ENCODE data around the gene FOXP1. TPM values are rescaled to one million over a fixed set of nuclear protein-coding genes. Genes with fewer than 3 reads are reported as not detected.

Gene FOXP1
- total RNA-seq, 1 experiment from 2014 or later: 75.3 TPM

- no peaks in the 10 kb centered on the region for H3K27me3 ChIP-seq (ENCODE audit: insufficient read depth, low read length)
- H3K14ac ChIP-seq (ENCODE audit: insufficient read depth, low read length): no peak overlapping the region
- H3K18ac ChIP-seq (ENCODE audit: insufficient read length, low read depth, low read length): no peak overlapping the region
- H2AFZ ChIP-seq (ENCODE audit: low read length): no peak overlapping the region
- H3K4me1 ChIP-seq (ENCODE audit: insufficient read depth, low read length): no peaks in the 10 kb centered on the region; the same call in 1 of the 2 replicates
- no peaks in the 10 kb centered on the region for H3K9me3 ChIP-seq (ENCODE audit: control insufficient read depth, low read depth, low read length)
- no peak overlapping the region for H4K8ac ChIP-seq (replicated peaks; ENCODE audit: insufficient read length, low read depth, low read length)
- no peak overlapping the region for H2BK5ac ChIP-seq (ENCODE audit: insufficient read length, low read length)
- H2BK20ac ChIP-seq (ENCODE audit: low read depth, low read length, poor library complexity, severe bottlenecking): no peak overlapping the region
- no peak overlapping the region for H3K4ac ChIP-seq (ENCODE audit: low read depth, low read length)
- no peak overlapping the region for H2BK120ac ChIP-seq (ENCODE audit: low read depth, low read length, poor library complexity, severe bottlenecking)
- no peaks in the 10 kb centered on the region for H3K36me3 Mint-ChIP-seq (ENCODE audit: insufficient read depth in 1 of 3, low read depth in 3 of 3)
- no peak overlapping the region for H2BK12ac ChIP-seq (ENCODE audit: insufficient read length, low read depth, low read length)
- no peak overlapping the region for H3T11ph ChIP-seq (ENCODE audit: low read length)
- H3K9me3 Mint-ChIP-seq: no peaks in the 10 kb centered on the region
- no peak overlapping the region for H3K4me3 Mint-ChIP-seq
- H2BK15ac ChIP-seq (ENCODE audit: low read depth, low read length): peak overlapping the region; percentile 55; the same call in 1 of the 2 replicates
- no peak overlapping the region for H4K5ac ChIP-seq (ENCODE audit: insufficient read length, low read depth, low read length)
- peaks cover 29 to 41% of the 10 kb centered on the region in 2 experiments for H3K4me1 Mint-ChIP-seq
- no peak overlapping the region for H2AK5ac ChIP-seq (ENCODE audit: insufficient read length, low read length)
- H3K56ac ChIP-seq (ENCODE audit: insufficient read length, low read depth, low read length): no peak overlapping the region
- H3K9ac ChIP-seq (ENCODE audit: extremely low read depth, insufficient read length, low read length): no peak overlapping the region
- H3K27ac ChIP-seq (ENCODE audit: insufficient read length, low read depth, low read length): no peak overlapping the region
- TF ChIP-seq CTCF (conservative IDR thresholded peaks at IDR 0.05): no peak
- no peaks in the 10 kb centered on the region for H3K79me1 ChIP-seq (ENCODE audit: insufficient read depth, low read depth, low read length, poor library complexity, severe bottlenecking)
- H3K4me2 ChIP-seq (ENCODE audit: insufficient read depth, insufficient read length, low read length): no peak overlapping the region
- no CpG with 5 or more reads among the region's 17 CpGs for WGBS (ENCODE audit: extremely low coverage, insufficient read length, low lambda C conversion rate)
- no peaks in the 10 kb centered on the region for H3K79me2 ChIP-seq (ENCODE audit: insufficient read depth, low read length)
- no peaks in the 10 kb centered on the region for H4K20me1 ChIP-seq (ENCODE audit: control insufficient read depth, insufficient read depth, insufficient read length)
- DNase-seq: no peak
- H3K27ac Mint-ChIP-seq: peak overlapping the region in 1 of 3 experiments; percentile 45; a peak in 1 of 7 replicates
- no peak overlapping the region for H3K23ac ChIP-seq (ENCODE audit: insufficient read length, low read depth, low read length)
- peaks cover 2% of the 10 kb centered on the region; the same call in 1 of the 2 replicates for H3K27me3 Mint-ChIP-seq (ENCODE audit: low read depth)
- no peaks in the 10 kb centered on the region for H3K23me2 ChIP-seq (ENCODE audit: insufficient read length, low read depth, low read length, poor library complexity, severe bottlenecking)
- no peak overlapping the region for H4K91ac ChIP-seq (ENCODE audit: insufficient read length, low read depth, low read length)
These were observed 154.5 kb downstream of the FOXP1 start for GRCh38 chr3:71428841-71429596.

All from H9 (cell line).